Hepatocyte (in vitro differentiated cells): ENCODE data around the gene TFEB. TPM values are rescaled to one million over a fixed set of nuclear protein-coding genes. Genes with fewer than 3 reads are reported as not detected.
A peak's percentile ranks its signal among the peaks of the same experiment; 100 is the strongest.

ENCODE experiments used
- DNase-seq: peaks from one replicate; pipeline ENCODE4 v3.0.0-alpha.2; 2016; ENCODE audit warnings: low spot score
- H2AFZ ChIP-seq: fragments of 200-600 bp; sonication (generic); 2 replicates; pipeline ENCODE4 v1.6.0; 2016; ENCODE audit warnings: antibody characterized with exemption, mild to moderate bottlenecking
- H3K27ac ChIP-seq: fragments of 200-600 bp; sonication (generic); 2 replicates; pipeline ENCODE4 v1.5.1; 2016; ENCODE audit warnings: mild to moderate bottlenecking
- H3K27me3 ChIP-seq: fragments of 200-600 bp; sonication (generic); 2 replicates; pipeline ENCODE4 v1.6.1; 2016
- H3K36me3 ChIP-seq: fragments of 200-600 bp; sonication (generic); replicated peaks from 2 replicates; pipeline ENCODE4 v1.5.1; 2016; ENCODE audit warnings: low read depth; ENCODE audit not compliant: insufficient read depth
- H3K4me1 ChIP-seq: fragments of 200-600 bp; sonication (generic); 2 replicates; pipeline ENCODE4 v1.5.1; 2016; ENCODE audit warnings: mild to moderate bottlenecking, moderate library complexity; ENCODE audit not compliant: insufficient read depth
- H3K4me2 ChIP-seq: fragments of 200-600 bp; sonication (generic); 2 replicates; pipeline ENCODE4 v1.6.0; 2016
- H3K4me3 ChIP-seq: fragments of 200-600 bp; sonication (generic); 2 replicates; pipeline ENCODE4 v1.5.1; 2016; ENCODE audit warnings: mild to moderate bottlenecking
- H3K79me2 ChIP-seq: fragments of 200-600 bp; sonication (generic); 2 replicates; pipeline ENCODE4 v1.6.0; 2017; ENCODE audit warnings: mild to moderate bottlenecking
- H3K9me2 ChIP-seq: fragments of 200-600 bp; sonication (generic); replicated peaks from 2 replicates; pipeline ENCODE4 v1.6.0; 2017; ENCODE audit warnings: mild to moderate bottlenecking; ENCODE audit not compliant: insufficient read depth
- H3K9me3 ChIP-seq: fragments of 200-600 bp; sonication (generic); 2 replicates; pipeline ENCODE4 v1.5.1; 2016; ENCODE audit warnings: low read depth, mild to moderate bottlenecking
- H4K20me1 ChIP-seq: fragments of 200-600 bp; sonication (generic); 2 replicates; pipeline ENCODE4 v1.6.0; 2016; ENCODE audit warnings: mild to moderate bottlenecking; ENCODE audit not compliant: insufficient read depth, poor library complexity, severe bottlenecking
- EZH2 ChIP-seq: fragments of 200-600 bp; sonication (generic); IDR thresholded peaks from 2 replicates; pipeline ENCODE4 v1.6.1; 2016; ENCODE audit warnings: antibody characterized with exemption, mild to moderate bottlenecking, borderline replicate concordance
- EZH2phosphoT487 ChIP-seq: fragments of 200-600 bp; sonication (generic); IDR thresholded peaks from one replicate; pipeline ENCODE4 v1.6.1; 2018; ENCODE audit warnings: antibody characterized with exemption, mild to moderate bottlenecking, low read depth, moderate library complexity; ENCODE audit not compliant: unreplicated experiment, severe bottlenecking
- WGBS: methylation state at CpG from one replicate; pipeline ENCODE4 v1.1.6; 2016; ENCODE audit warnings: low lambda C conversion rate; ENCODE audit errors: missing lambda C conversion rate; 5-methylcytosine and 5-hydroxymethylcytosine counted together
- polyA plus RNA-seq: library from polyadenylated mRNA; unstranded; fragments of >200 nt; fragmentation: Nextera tagmentation; extraction: Ambion mirVana; gene quantifications from 2 replicates; pipeline ENCODE4 v1.2.1, GENCODE V29; 2016
- total RNA-seq: library from RNA; depleted of rRNA; stranded (reverse); fragments of >200 nt; gene quantifications from 2 replicates; pipeline ENCODE4 v1.2.3, GENCODE V29; 2014
- TF ChIP-seq, protein P1 (sequence below): fragments of 200-600 bp; sonication (generic); IDR thresholded peaks from 2 replicates; pipeline ENCODE4 v1.5.1; 2016; ENCODE audit warnings: antibody characterized with exemption, mild to moderate bottlenecking; ENCODE audit not compliant: poor library complexity

Gene TFEB
- total and polyA plus RNA-seq, 2 experiments from 2014 or later = 14.2 to 32.7 TPM

DNA sequence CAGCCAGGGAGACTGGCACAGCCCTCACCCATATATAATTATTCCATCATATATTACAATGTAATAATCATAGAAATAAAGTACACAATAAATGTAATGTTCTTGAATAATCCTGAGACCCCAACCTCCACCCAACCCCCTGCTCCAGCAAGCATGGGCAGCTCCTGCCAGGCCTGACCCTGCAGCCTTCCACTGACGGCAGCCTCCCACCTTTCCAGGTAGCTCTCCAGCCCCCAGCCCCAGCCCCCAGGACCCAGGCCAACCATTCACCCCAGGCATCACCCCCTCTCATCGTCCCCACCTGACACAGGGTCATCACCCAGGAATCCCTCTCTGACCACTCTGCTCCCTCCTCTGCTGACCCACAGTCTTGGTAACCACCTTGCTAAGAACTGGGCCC is 14.6 kb downstream of the TFEB start:
- no peaks in the 10 kb centered on the region for H4K20me1 ChIP-seq
- no peaks in the 10 kb centered on the region for H3K36me3 ChIP-seq
- 86% methylated on average over 2 of the region's 2 CpGs for WGBS
- H3K9me3 ChIP-seq = no peaks in the 10 kb centered on the region
- H3K79me2 ChIP-seq = peaks cover 58% of the 10 kb centered on the region
- no peak overlapping the region for H2AFZ ChIP-seq
- H3K4me1 ChIP-seq = peaks cover 48% of the 10 kb centered on the region
- no peak overlapping the region for H3K4me3 ChIP-seq
- H3K4me2 ChIP-seq = peak overlapping the region; percentile 25
- DNase-seq = no peak
- H3K27ac ChIP-seq = no peak overlapping the region
- TF ChIP-seq, protein P1, sequence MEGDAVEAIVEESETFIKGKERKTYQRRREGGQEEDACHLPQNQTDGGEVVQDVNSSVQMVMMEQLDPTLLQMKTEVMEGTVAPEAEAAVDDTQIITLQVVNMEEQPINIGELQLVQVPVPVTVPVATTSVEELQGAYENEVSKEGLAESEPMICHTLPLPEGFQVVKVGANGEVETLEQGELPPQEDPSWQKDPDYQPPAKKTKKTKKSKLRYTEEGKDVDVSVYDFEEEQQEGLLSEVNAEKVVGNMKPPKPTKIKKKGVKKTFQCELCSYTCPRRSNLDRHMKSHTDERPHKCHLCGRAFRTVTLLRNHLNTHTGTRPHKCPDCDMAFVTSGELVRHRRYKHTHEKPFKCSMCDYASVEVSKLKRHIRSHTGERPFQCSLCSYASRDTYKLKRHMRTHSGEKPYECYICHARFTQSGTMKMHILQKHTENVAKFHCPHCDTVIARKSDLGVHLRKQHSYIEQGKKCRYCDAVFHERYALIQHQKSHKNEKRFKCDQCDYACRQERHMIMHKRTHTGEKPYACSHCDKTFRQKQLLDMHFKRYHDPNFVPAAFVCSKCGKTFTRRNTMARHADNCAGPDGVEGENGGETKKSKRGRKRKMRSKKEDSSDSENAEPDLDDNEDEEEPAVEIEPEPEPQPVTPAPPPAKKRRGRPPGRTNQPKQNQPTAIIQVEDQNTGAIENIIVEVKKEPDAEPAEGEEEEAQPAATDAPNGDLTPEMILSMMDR = no peak
- TF ChIP-seq EZH2phosphoT487 (no peak), EZH2 (no peak)
- no peaks in the 10 kb centered on the region for H3K9me2 ChIP-seq
- no peaks in the 10 kb centered on the region for H3K27me3 ChIP-seq

DNA sequence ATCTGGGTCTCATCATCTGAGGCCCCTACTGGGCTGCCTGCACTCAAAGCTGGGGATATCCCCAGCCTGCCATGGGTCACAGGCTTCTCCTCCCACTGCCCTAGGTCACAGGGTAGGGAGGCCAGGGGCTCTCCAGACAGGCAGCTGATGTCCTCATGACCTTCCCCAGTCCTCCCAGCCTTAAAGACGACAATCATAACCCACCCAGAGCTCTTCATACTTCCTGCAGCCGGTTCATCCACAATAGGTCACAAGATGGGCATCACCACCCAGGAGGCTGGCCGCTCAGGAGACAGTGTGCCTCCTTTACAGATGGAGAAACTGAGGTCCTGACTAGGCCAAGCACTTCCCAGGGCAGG is 15.2 kb downstream of the TFEB start:
- TF ChIP-seq, protein P1 = no peak
- no peak for TF ChIP-seq EZH2
- no peak for TF ChIP-seq EZH2phosphoT487
- Histone ChIP-seq H3K4me2 (peak overlapping the region; percentile 12), H3K36me3 (no peaks in the 10 kb centered on the region), H3K27ac (no peak overlapping the region), H3K79me2 (peaks cover 57% of the 10 kb centered on the region), H2AFZ (no peak overlapping the region), H4K20me1 (no peaks in the 10 kb centered on the region), H3K27me3 (no peaks in the 10 kb centered on the region), H3K9me3 (no peaks in the 10 kb centered on the region), H3K4me1 (peaks cover 43% of the 10 kb centered on the region), H3K9me2 (no peaks in the 10 kb centered on the region), H3K4me3 (no peak overlapping the region)
- 88% methylated on average over 3 of the region's 3 CpGs for WGBS
- no peak for DNase-seq

DNA sequence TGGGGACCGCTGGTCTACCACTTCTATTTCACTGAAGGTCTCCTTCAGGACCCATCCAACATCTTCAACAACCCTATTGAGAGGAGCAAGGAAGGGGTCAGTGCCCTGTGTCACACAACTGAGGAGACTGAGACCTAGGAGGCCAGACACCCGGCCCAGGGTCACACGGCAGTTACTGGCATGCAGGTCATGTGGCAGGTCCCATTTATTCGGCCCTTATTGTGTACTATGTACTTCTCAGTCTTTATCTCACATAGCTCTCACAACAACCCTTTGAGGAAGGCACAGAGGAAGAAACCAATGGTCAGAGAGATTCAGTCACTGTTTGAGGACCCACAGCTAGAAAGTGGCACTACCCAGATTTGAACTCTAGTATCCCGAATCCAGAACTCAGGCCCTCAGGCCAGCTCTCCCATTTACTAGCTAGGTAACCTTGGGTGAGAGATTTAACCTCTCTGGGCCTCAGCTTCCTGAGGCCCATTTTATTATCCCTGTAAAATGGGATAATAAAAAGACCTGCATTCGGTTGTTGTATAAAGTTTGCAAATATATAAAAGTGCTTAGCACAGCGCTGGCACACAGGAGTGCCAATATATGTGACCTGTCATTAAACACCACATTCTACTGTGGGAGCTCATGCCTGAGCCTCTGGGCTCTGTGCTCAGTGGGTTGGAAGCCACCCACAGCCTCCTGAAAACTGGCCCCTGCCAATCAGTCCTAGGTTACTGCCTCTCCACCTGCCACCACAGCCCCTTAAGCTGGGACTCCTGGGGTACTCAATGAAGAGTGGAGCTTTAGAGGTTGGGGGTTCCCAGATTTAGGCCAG is 15.8 kb downstream of the TFEB start:
- TF ChIP-seq EZH2phosphoT487 (no peak), EZH2 (no peak)
- TF ChIP-seq, protein P1 = no peak
- H3K36me3 ChIP-seq = no peaks in the 10 kb centered on the region
- WGBS = 87% methylated on average over 7 of the region's 7 CpGs
- no peak overlapping the region for H2AFZ ChIP-seq
- H4K20me1 ChIP-seq = no peaks in the 10 kb centered on the region
- no peaks in the 10 kb centered on the region for H3K9me2 ChIP-seq
- no peak overlapping the region for H3K4me3 ChIP-seq
- peaks cover 37% of the 10 kb centered on the region for H3K4me1 ChIP-seq
- H3K79me2 ChIP-seq = peaks cover 62% of the 10 kb centered on the region
- DNase-seq = no peak
- H3K9me3 ChIP-seq = no peaks in the 10 kb centered on the region
- no peaks in the 10 kb centered on the region for H3K27me3 ChIP-seq
- peak overlapping the region; percentile 12 for H3K4me2 ChIP-seq
- H3K27ac ChIP-seq = no peak overlapping the region
